Prostate gland (tissue), 2 donors: Measurements from ENCODE around the gene SHC3. TPM values are rescaled to one million over a fixed set of nuclear protein-coding genes. Genes with fewer than 3 reads are reported as not detected.

Source experiments
- DNase-seq: peaks from one replicate; pipeline ENCODE4 v3.0.0-alpha.2; 2019; ENCODE audit warnings: low spot score
- H3K27ac ChIP-seq, 2 donors: fragments of 200-600 bp; sonication (generic); 2 replicates each; pipeline ENCODE4 v1.5.1; 2017 to 2019
- H3K27me3 ChIP-seq: fragments of 200-600 bp; sonication (generic); replicated peaks from 2 replicates; pipeline ENCODE4 v1.5.1; 2019; ENCODE audit not compliant: insufficient read depth
- H3K36me3 ChIP-seq, 2 donors: fragments of 200-600 bp; sonication (generic); 1 replicate in 1 of 2; 2 replicates in 1 of 2; pipeline versions ENCODE4 v1.5.1 to v1.8.1; 2017 to 2019
- H3K4me1 ChIP-seq: fragments of 200-600 bp; sonication (generic); replicated peaks from 2 replicates; pipeline ENCODE4 v1.5.1; 2019
- H3K4me3 ChIP-seq, 2 donors: fragments of 200-600 bp; sonication (generic); 2 replicates each; pipeline ENCODE4 v1.5.1; 2017 to 2019
- H3K9me3 ChIP-seq: fragments of 200-600 bp; sonication (generic); 2 replicates; pipeline ENCODE4 v1.5.1; 2017
- CTCF ChIP-seq, 4 experiments: fragments of 200-600 bp in 2 of 4; fragments of 450-650 bp in 2 of 4; sonication (generic) in 2 of 4; IDR thresholded peaks; 1 replicate in 3 of 4; 2 replicates in 1 of 4; pipeline ENCODE4 v1.5.1; 2016 to 2019; ENCODE audit warnings: antibody characterized with exemption in 4 of 4, mild to moderate bottlenecking in 2 of 4, moderate library complexity in 2 of 4
- POLR2A ChIP-seq: fragments of 450-650 bp; IDR thresholded peaks from one replicate; pipeline ENCODE4 v1.6.1; 2016; ENCODE audit warnings: antibody characterized with exemption, mild to moderate bottlenecking
- POLR2AphosphoS5 ChIP-seq: sonication (generic); formaldehyde crosslinking; IDR thresholded peaks from one replicate; pipeline ENCODE4 v1.6.1; 2017; ENCODE audit warnings: antibody characterized with exemption
- WGBS: methylation state at CpG from one replicate; pipeline ENCODE4 v1.1.5; 2018; 5-methylcytosine and 5-hydroxymethylcytosine counted together
- intact Hi-C: fragments of 100-400 bp; cut with DNase I; formaldehyde crosslinking; loops from one replicate; pipeline ENCODE4 v1.14.2; 2022
- total RNA-seq, 2 donors: library from RNA; depleted of rRNA; stranded (reverse); fragments of >200 nt; gene quantifications; one replicate each; pipeline ENCODE4 v1.1.0, GENCODE V29; 2016

SHC3 gene
- total RNA-seq, 2 donors from 2014 or later = 0.34 to 0.59 TPM

DNA sequence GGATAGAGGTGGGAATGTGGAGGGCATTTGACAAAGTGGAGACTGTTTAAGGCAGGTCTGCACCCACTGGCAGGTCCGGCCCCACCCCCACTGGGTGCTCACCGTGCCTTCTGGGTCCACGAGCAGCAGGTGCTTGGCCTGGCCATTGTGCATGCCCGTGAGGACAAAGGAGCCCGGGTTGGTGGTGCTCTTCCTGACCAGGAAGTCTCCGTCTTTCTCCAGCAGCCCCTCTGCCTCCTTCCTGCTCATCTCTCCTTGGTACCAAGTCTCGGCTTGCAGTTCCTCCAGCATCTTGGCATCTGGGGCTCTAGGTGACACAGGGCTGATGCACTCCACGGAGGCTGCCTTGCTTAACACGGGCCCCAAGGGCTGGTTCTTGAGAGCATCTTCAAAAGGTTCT lies 140.7 kb downstream of the SHC3 start:
- TF ChIP-seq CTCF (IDR thresholded peaks at IDR 0.05) (no peak), POLR2AphosphoS5 (no peak), POLR2A (no peak)
- 76% methylated on average over 9 of the region's 9 CpGs for WGBS
- H3K4me1 ChIP-seq = no peaks in the 10 kb centered on the region
- H3K9me3 ChIP-seq = no peaks in the 10 kb centered on the region
- DNase-seq = no peak
- H3K36me3 ChIP-seq = no peaks in the 10 kb centered on the region
- peak overlapping the region in 1 of 2 donors; percentile 4 for H3K27ac ChIP-seq
- intact Hi-C loops = no loop called here
- no peak overlapping the region for H3K4me3 ChIP-seq
- no peaks in the 10 kb centered on the region for H3K27me3 ChIP-seq

DNA sequence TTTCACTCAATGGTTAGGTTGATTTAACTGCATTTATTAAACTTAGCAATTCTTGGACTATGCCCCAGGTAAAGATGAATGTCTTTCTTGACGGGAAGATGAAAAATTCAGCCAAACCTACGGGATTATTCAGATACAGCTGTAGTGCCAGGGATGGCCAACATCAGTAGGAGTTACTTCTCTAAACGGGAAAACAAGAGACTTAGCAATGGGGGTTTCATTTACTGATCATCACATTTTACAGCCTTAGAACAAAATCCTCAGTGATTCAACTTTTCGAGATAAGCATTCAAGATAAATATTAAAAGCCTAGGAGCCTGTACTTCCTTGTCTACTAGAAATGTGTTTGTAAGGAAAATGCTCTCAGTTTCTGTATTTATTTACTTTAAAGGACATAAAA lies 141.3 kb downstream of the SHC3 start:
- 13% methylated on average over 4 of the region's 4 CpGs for WGBS
- Histone ChIP-seq H3K9me3 (no peaks in the 10 kb centered on the region), H3K27ac (peak overlapping the region in 1 of 2 donors; percentile 4), H3K4me1 (no peaks in the 10 kb centered on the region), H3K27me3 (no peaks in the 10 kb centered on the region), H3K36me3 (no peaks in the 10 kb centered on the region), H3K4me3 (no peak overlapping the region)
- TF ChIP-seq POLR2A = no peak
- TF ChIP-seq CTCF (IDR thresholded peaks at IDR 0.05) = no peak
- TF ChIP-seq POLR2AphosphoS5 = no peak
- intact Hi-C loops = no loop called here
- no peak for DNase-seq

- 47% methylated on average over 3 of the region's 3 CpGs for WGBS
- H3K27ac ChIP-seq = no peak overlapping the region
Measured at GRCh38 chr9:89036891-89037290, 141.7 kb downstream of the SHC3 start.

DNA sequence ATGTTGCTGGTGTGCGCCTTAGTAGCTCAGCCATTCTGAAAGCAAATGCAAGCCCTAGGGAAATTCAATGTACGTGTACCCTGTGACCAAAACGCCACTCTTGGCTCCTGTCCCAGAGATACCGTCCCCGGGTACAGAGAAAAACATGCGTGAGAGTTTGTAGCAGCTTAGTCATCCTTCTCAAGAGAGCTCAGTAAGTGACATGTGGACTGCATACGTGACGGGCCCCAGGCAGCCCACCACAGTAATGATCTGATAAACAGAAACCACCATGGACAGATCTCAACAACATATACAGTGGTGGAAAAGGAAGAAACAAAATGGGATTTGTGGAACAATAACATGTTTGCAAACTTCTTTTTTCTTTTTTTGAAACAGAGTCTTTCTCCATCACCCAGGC lies 142.2 kb downstream of the SHC3 start:
- no peak for DNase-seq
- WGBS = 58% methylated on average over 8 of the region's 8 CpGs
- no peak overlapping the region for H3K4me3 ChIP-seq
- H3K27ac ChIP-seq = no peak overlapping the region
- intact Hi-C loops = no loop called here
- TF ChIP-seq CTCF (IDR thresholded peaks at IDR 0.05) = no peak
- no peak for TF ChIP-seq POLR2AphosphoS5
- TF ChIP-seq POLR2A = no peak
- H3K4me1 ChIP-seq = no peaks in the 10 kb centered on the region
- no peaks in the 10 kb centered on the region for H3K27me3 ChIP-seq
- no peaks in the 10 kb centered on the region for H3K36me3 ChIP-seq
- no peaks in the 10 kb centered on the region for H3K9me3 ChIP-seq

More at GRCh38 chr9:89036891-89037290, 141.7 kb downstream of the SHC3 start:
- intact Hi-C loops = no loop called here
- no peaks in the 10 kb centered on the region for H3K36me3 ChIP-seq
- no peaks in the 10 kb centered on the region for H3K27me3 ChIP-seq
- H3K4me3 ChIP-seq = no peak overlapping the region
- H3K4me1 ChIP-seq = no peaks in the 10 kb centered on the region
- DNase-seq = no peak
- TF ChIP-seq POLR2AphosphoS5 = no peak
- TF ChIP-seq POLR2A = no peak
- no peak for TF ChIP-seq CTCF (IDR thresholded peaks at IDR 0.05)
- no peaks in the 10 kb centered on the region for H3K9me3 ChIP-seq

- Histone ChIP-seq H3K27ac (no peak overlapping the region), H3K27me3 (no peaks in the 10 kb centered on the region), H3K36me3 (no peaks in the 10 kb centered on the region), H3K4me3 (no peak overlapping the region), H3K9me3 (no peaks in the 10 kb centered on the region), H3K4me1 (no peaks in the 10 kb centered on the region)
- intact Hi-C loops = no loop called here
- no peak for DNase-seq
- no peak for TF ChIP-seq POLR2A
- no peak for TF ChIP-seq CTCF (IDR thresholded peaks at IDR 0.05)
- TF ChIP-seq POLR2AphosphoS5 = no peak
- WGBS = 83% methylated on average over 5 of the region's 5 CpGs
Measured at GRCh38 chr9:89032661-89033060, 146.0 kb downstream of the SHC3 start.
